Karpas-422 (cell line): ENCODE results near the gene KDM4B. TPM values are rescaled to one million over a fixed set of nuclear protein-coding genes. Genes with fewer than 3 reads are reported as not detected.

Experiments
- DNase-seq: peaks from one replicate; pipeline ENCODE4 v3.0.0-alpha.2; 2015
- H2AFZ ChIP-seq: fragments of 200-600 bp; sonication (generic); 2 replicates; pipeline ENCODE4 v1.6.1; 2014; ENCODE audit warnings: antibody characterized with exemption, low read length, mixed read lengths
- H3K27ac ChIP-seq: fragments of 200-600 bp; sonication (generic); 2 replicates; pipeline ENCODE4 v1.5.1; 2014; ENCODE audit warnings: mild to moderate bottlenecking, low read length, moderate library complexity
- H3K27me3 ChIP-seq: fragments of 200-600 bp; sonication (generic); 2 replicates; pipeline ENCODE4 v1.6.1; 2014; ENCODE audit warnings: low read length, mixed read lengths
- H3K36me3 ChIP-seq: fragments of 200-600 bp; sonication (generic); 2 replicates; pipeline ENCODE4 v1.6.1; 2014; ENCODE audit warnings: low read length, mixed read lengths; ENCODE audit not compliant: insufficient read depth
- H3K4me1 ChIP-seq: fragments of 200-600 bp; sonication (generic); 2 replicates; pipeline ENCODE4 v1.6.1; 2014; ENCODE audit warnings: mild to moderate bottlenecking, low read length, mixed read lengths
- H3K4me2 ChIP-seq: fragments of 200-600 bp; sonication (generic); 2 replicates; pipeline ENCODE4 v1.6.1; 2014; ENCODE audit warnings: low read length, low read depth, mild to moderate bottlenecking; ENCODE audit not compliant: poor library complexity, severe bottlenecking
- H3K4me3 ChIP-seq: fragments of 200-600 bp; sonication (generic); 2 replicates; pipeline ENCODE4 v1.5.1; 2014; ENCODE audit warnings: mild to moderate bottlenecking, antibody characterized with exemption, low read length, mixed read lengths
- H3K79me2 ChIP-seq: fragments of 200-600 bp; sonication (generic); 2 replicates; pipeline ENCODE4 v1.6.1; 2014; ENCODE audit warnings: mild to moderate bottlenecking, low read length, mixed read lengths
- H3K9ac ChIP-seq: fragments of 200-600 bp; sonication (generic); 2 replicates; pipeline ENCODE4 v1.6.0; 2014; ENCODE audit warnings: low read length
- H3K9me2 ChIP-seq: fragments of 200-600 bp; sonication (generic), shearing (Covaris generic); replicated peaks from 2 replicates; pipeline ENCODE4 v1.6.0; 2014; ENCODE audit warnings: mild to moderate bottlenecking, low read length, moderate library complexity; ENCODE audit not compliant: insufficient read depth
- H3K9me3 ChIP-seq: fragments of 300-700, 200-600 bp; sonication (generic); 2 replicates; pipeline ENCODE4 v1.6.1; 2014; ENCODE audit warnings: low read length, mixed read lengths
- H4K20me1 ChIP-seq: fragments of 200-600 bp; sonication (generic); 2 replicates; pipeline ENCODE4 v1.6.1; 2014; ENCODE audit warnings: mild to moderate bottlenecking, antibody characterized with exemption, low read length, low read depth; ENCODE audit not compliant: insufficient read depth
- total RNA-seq: library from RNA; depleted of rRNA; stranded (reverse); fragments of >200 nt; shearing (Covaris generic); gene quantifications from 2 replicates; pipeline ENCODE4 v1.2.3, GENCODE V29; 2014; ENCODE audit warnings: low replicate concordance

Gene KDM4B
- total RNA-seq, 1 experiment from 2014 or later, result 50.8 TPM

DNA sequence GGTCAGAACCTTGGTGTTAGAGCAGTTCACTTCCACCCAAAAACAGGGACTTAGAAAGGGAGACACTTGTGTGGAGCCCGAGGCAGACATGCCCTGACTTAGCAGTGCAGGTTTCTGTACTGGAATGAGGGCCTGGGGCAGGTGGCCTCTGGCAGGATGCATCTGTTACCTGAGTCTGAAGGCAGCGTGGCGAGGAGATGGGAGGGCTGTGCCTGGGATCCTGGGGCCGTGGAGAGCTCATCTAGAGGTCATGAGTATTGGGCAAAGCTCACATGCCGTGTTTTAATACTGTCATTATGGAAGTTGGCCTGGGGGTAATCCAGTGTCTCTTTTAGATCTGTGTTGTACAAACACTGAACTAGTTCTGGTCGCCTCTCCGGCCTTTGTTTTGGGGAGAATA, 21.4 kb downstream of the KDM4B start:
- H3K27me3 ChIP-seq, result no peaks in the 10 kb centered on the region
- H2AFZ ChIP-seq, result no peak overlapping the region
- H3K79me2 ChIP-seq, result peaks cover 52% of the 10 kb centered on the region
- H3K9me3 ChIP-seq, result no peaks in the 10 kb centered on the region
- H3K4me1 ChIP-seq, result peaks cover 6% of the 10 kb centered on the region; the same call in 1 of the 2 replicates
- no peaks in the 10 kb centered on the region for H3K36me3 ChIP-seq
- no peak overlapping the region for H3K4me2 ChIP-seq
- no peaks in the 10 kb centered on the region for H3K9me2 ChIP-seq
- DNase-seq, result no peak
- no peak overlapping the region for H3K27ac ChIP-seq
- no peak overlapping the region for H3K9ac ChIP-seq
- peaks cover 16% of the 10 kb centered on the region; the same call in 1 of the 2 replicates for H4K20me1 ChIP-seq
- no peak overlapping the region for H3K4me3 ChIP-seq

DNA sequence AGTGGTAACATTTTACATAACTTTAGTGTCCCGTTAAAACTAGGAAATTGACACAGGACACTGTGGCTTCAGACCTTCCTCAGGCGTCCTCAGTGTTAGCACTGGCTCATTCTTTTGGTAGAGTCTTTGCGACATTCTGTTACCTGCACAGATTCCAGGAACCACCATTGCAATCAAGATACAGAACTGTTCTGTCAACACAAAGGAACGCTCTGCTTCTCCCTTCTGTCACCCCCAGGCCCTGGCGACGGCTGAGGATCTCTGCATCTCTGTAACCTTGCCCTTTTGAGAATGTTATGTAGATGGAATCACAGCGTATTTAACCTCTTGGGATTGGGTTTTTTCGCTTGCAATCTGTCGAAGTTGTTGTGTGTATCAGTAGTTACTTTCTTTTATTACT, 22.6 kb downstream of the KDM4B start:
- Histone ChIP-seq H3K4me2 (no peak overlapping the region), H3K9me2 (no peaks in the 10 kb centered on the region), H4K20me1 (peaks cover 16% of the 10 kb centered on the region; the same call in 1 of the 2 replicates), H3K9ac (no peak overlapping the region), H2AFZ (no peak overlapping the region), H3K36me3 (no peaks in the 10 kb centered on the region), H3K9me3 (no peaks in the 10 kb centered on the region), H3K4me1 (peaks cover 6% of the 10 kb centered on the region; the same call in 1 of the 2 replicates), H3K4me3 (no peak overlapping the region), H3K27me3 (no peaks in the 10 kb centered on the region), H3K27ac (no peak overlapping the region), H3K79me2 (peaks cover 47% of the 10 kb centered on the region)
- DNase-seq, result no peak

DNA sequence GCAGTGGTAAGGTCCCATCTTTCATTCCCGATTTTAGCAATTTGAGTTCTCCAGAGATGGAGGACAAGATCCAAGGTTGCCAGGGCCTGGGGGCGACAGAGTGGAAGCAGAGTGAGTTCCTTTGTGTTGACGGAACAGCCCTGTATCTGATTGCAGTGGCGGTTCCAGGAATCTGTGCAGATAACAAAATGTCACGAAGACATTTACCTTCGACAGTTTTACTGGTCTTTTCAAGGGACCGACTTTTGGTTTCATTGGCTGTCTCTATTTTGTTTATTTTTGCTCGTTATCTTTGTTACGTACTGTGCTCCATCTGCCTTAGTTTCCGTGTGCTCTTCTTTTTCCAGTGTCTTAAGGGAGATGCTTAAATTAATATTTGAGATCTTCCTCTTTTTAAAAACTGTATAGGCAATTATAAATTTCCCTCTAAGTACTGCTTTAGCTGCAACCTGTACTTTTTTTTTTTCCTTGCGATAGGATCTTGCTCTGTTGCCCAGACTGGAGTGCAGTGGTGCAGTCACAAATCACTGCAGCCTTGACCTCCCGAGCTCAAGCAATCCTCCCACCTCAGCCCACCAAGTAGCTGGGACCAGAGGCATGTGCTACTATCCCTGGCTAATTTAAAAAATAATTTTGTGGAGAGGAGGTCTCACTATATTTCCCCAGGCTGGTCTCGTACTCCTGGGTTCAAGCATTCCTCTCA, 23.2 kb downstream of the KDM4B start:
- H3K9me3 ChIP-seq, result no peaks in the 10 kb centered on the region
- no peak for DNase-seq
- peaks cover 53% of the 10 kb centered on the region for H3K79me2 ChIP-seq
- H4K20me1 ChIP-seq, result peaks cover 16% of the 10 kb centered on the region; the same call in 1 of the 2 replicates
- no peaks in the 10 kb centered on the region for H3K36me3 ChIP-seq
- peaks cover 6% of the 10 kb centered on the region; the same call in 1 of the 2 replicates for H3K4me1 ChIP-seq
- no peak overlapping the region for H2AFZ ChIP-seq
- no peak overlapping the region for H3K4me3 ChIP-seq
- H3K27me3 ChIP-seq, result no peaks in the 10 kb centered on the region
- no peak overlapping the region for H3K4me2 ChIP-seq
- no peak overlapping the region for H3K9ac ChIP-seq
- no peaks in the 10 kb centered on the region for H3K9me2 ChIP-seq
- no peak overlapping the region for H3K27ac ChIP-seq

DNA sequence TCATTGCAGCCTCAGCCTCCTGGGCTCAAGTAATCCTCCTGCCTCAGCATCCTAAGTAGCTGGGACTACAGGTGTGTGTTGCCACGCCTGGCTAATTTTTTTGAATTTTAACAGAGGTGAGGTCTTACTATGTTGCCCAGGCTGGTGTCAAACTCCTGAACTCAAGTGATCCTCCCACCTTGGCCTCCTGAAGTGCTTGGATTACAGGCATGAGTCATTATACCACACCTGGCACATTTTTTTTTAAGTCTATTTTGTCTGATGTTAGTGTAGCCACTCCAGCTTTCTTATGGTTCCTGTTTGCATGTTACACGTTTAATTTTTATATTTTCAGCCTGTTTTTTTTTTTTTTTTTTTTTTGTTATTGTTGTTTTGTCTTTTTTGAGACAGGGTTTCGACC, 24.8 kb downstream of the KDM4B start:
- peaks cover 12% of the 10 kb centered on the region; the same call in 1 of the 2 replicates for H4K20me1 ChIP-seq
- H3K9me3 ChIP-seq, result no peaks in the 10 kb centered on the region
- no peak overlapping the region for H3K4me2 ChIP-seq
- H3K27ac ChIP-seq, result no peak overlapping the region
- peaks cover 50% of the 10 kb centered on the region for H3K79me2 ChIP-seq
- peaks cover 6% of the 10 kb centered on the region; the same call in 1 of the 2 replicates for H3K4me1 ChIP-seq
- H3K4me3 ChIP-seq, result no peak overlapping the region
- H3K27me3 ChIP-seq, result no peaks in the 10 kb centered on the region
- H3K36me3 ChIP-seq, result no peaks in the 10 kb centered on the region
- no peak for DNase-seq
- H3K9ac ChIP-seq, result no peak overlapping the region
- H3K9me2 ChIP-seq, result no peaks in the 10 kb centered on the region
- no peak overlapping the region for H2AFZ ChIP-seq

DNA sequence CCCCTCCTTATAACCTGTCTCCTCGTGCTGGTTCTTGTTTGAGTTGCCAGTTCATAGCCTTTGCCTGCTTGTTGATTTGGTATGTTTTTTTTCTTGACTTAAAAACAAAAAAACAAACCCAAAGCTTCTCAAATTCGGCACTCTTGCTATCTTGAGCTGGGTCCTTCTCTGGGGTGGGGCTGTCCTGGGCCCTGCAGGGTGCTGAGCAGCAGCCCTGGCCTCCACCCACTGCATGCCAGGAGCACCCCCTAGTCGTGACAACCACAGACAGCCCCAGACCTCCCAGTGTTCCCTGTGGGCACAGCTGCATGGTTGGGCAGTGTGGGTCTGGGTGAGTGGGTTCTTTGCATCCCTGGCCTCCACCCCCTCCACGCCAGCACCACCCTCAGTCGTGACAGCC, 27.8 kb downstream of the KDM4B start:
- Histone ChIP-seq H3K27ac (no peak overlapping the region), H3K4me3 (no peak overlapping the region), H3K9ac (no peak overlapping the region), H3K9me3 (no peaks in the 10 kb centered on the region), H3K4me1 (peaks cover 6% of the 10 kb centered on the region; the same call in 1 of the 2 replicates), H3K4me2 (no peak overlapping the region), H3K9me2 (no peaks in the 10 kb centered on the region), H3K27me3 (no peaks in the 10 kb centered on the region), H3K36me3 (no peaks in the 10 kb centered on the region), H2AFZ (no peak overlapping the region), H4K20me1 (peaks cover 4% of the 10 kb centered on the region; the same call in 1 of the 2 replicates), H3K79me2 (peaks cover 34% of the 10 kb centered on the region)
- DNase-seq, result no peak

DNA sequence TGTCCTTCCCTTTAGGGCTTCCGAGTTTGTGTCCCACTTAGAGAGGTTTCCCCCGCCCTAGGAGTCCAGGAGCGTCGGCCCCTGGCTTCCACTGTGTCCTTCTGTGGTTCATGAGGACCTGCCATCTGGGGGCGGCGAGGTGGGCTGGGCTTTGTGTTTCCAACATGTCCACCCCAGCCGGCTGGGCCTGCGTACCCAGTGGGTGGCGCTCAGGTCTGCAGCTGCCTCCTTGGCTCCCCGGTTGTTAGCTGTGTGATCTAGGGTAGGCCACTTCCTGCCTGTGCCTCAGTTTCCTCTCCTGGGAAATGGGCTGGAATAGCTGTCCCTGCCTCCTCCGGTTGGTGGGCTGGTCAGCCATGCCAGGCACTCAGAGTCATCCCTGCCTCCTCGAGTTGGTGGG, 28.4 kb downstream of the KDM4B start:
- no peaks in the 10 kb centered on the region for H3K9me2 ChIP-seq
- peaks cover 6% of the 10 kb centered on the region; the same call in 1 of the 2 replicates for H3K4me1 ChIP-seq
- no peaks in the 10 kb centered on the region for H3K9me3 ChIP-seq
- peaks cover 4% of the 10 kb centered on the region; the same call in 1 of the 2 replicates for H4K20me1 ChIP-seq
- no peak for DNase-seq
- no peak overlapping the region for H2AFZ ChIP-seq
- no peak overlapping the region for H3K4me2 ChIP-seq
- no peaks in the 10 kb centered on the region for H3K36me3 ChIP-seq
- H3K9ac ChIP-seq, result no peak overlapping the region
- no peak overlapping the region for H3K27ac ChIP-seq
- no peaks in the 10 kb centered on the region for H3K27me3 ChIP-seq
- no peak overlapping the region for H3K4me3 ChIP-seq
- H3K79me2 ChIP-seq, result peaks cover 34% of the 10 kb centered on the region

DNA sequence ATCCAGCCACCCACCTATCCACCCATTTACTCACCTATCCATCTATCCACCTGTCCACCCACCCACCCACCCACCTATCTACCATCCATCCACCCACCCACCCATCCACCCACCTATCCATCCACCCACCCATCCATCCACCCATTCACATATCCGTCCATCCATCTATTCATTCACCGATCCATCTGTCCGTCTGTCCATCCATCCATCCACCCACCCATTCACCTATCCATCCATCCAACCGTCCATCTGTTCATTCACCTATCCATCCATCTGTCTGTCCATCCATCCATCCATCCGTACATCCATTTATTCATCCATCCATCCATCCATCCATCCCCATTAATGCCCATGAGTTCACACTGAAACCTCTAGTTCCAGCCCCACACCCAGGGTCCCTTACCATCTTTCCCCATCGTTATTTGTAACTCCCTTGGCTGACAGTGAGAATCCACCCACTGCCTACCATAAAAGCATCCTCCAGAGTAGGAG, 31.3 kb downstream of the KDM4B start:
- DNase-seq, result no peak
- Histone ChIP-seq H3K9ac (no peak overlapping the region), H3K4me2 (no peak overlapping the region), H3K9me2 (no peaks in the 10 kb centered on the region), H3K79me2 (peaks cover 43% of the 10 kb centered on the region), H3K27me3 (no peaks in the 10 kb centered on the region), H3K36me3 (no peaks in the 10 kb centered on the region), H4K20me1 (no peaks in the 10 kb centered on the region), H3K27ac (no peak overlapping the region), H2AFZ (no peak overlapping the region), H3K9me3 (no peaks in the 10 kb centered on the region), H3K4me3 (no peak overlapping the region), H3K4me1 (no peaks in the 10 kb centered on the region)

DNA sequence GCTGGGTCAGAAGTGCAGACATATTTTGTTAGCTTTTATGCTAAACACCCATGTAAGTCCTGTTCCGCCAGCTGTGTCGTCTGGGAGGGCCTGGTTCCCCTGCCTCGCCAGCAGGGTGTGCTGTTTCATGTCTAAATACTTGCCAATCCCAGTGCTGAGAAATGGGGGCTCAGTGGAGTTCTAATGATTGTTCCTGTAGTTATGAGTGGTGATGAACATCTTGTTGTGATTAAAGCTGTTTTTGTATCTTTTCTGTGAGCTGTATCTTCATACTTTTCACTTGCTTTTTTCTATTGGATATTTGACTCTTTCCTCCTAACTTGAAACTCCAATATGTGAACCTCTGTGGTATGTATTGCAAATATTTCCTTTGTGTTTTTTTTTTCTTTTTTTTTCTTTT, 32.7 kb downstream of the KDM4B start:
- Histone ChIP-seq H3K9me3 (no peaks in the 10 kb centered on the region), H3K4me3 (no peak overlapping the region), H3K4me1 (no peaks in the 10 kb centered on the region), H3K27ac (no peak overlapping the region), H3K79me2 (peaks cover 48% of the 10 kb centered on the region), H3K4me2 (no peak overlapping the region), H3K36me3 (no peaks in the 10 kb centered on the region), H3K9me2 (no peaks in the 10 kb centered on the region), H4K20me1 (no peaks in the 10 kb centered on the region), H2AFZ (no peak overlapping the region), H3K27me3 (no peaks in the 10 kb centered on the region), H3K9ac (no peak overlapping the region)
- DNase-seq, result peak; percentile 82
